HepG2 (cell line): Measurements from ENCODE around the gene CAPN15. TPM values are rescaled to one million over a fixed set of nuclear protein-coding genes. Genes with fewer than 3 reads are reported as not detected.

Experiments
- BATF2 ChIP-seq: sonication (generic); formaldehyde crosslinking; IDR thresholded peaks from 2 replicates; pipeline ENCODE4 v1.8.0; 2022; ENCODE audit warnings: mild to moderate bottlenecking, missing genetic modification reagents, moderate library complexity
- DZIP1 ChIP-seq: sonication (generic); formaldehyde crosslinking; IDR thresholded peaks from 2 replicates; pipeline ENCODE4 v1.5.0; 2020; ENCODE audit warnings: mild to moderate bottlenecking, missing genetic modification reagents
- FOXC1 ChIP-seq: sonication (generic); formaldehyde crosslinking; IDR thresholded peaks from 2 replicates; pipeline ENCODE4 v1.8.0; 2022; ENCODE audit warnings: mild to moderate bottlenecking, missing genetic modification reagents, borderline replicate concordance
- HIVEP1 ChIP-seq: sonication (generic); formaldehyde crosslinking; IDR thresholded peaks from 2 replicates; pipeline ENCODE4 v1.4.0; 2020; ENCODE audit warnings: mild to moderate bottlenecking, missing genetic modification reagents
- PRDM15 ChIP-seq: sonication (generic); formaldehyde crosslinking; IDR thresholded peaks from 2 replicates; pipeline ENCODE4 v1.4.0; 2020; ENCODE audit warnings: missing genetic modification reagents
- TRIM22 ChIP-seq: fragments of 450-650 bp; IDR thresholded peaks from 2 replicates; pipeline ENCODE4 v1.6.1; 2017
- ZNF180 ChIP-seq: sonication (generic); formaldehyde crosslinking; IDR thresholded peaks from 2 replicates; pipeline ENCODE4 v1.4.0; 2020; ENCODE audit warnings: low read depth, missing genetic modification reagents, borderline replicate concordance
- ZNF503 ChIP-seq: sonication (generic); formaldehyde crosslinking; IDR thresholded peaks from 2 replicates; pipeline ENCODE4 v1.4.0; 2020; ENCODE audit warnings: missing genetic modification reagents
- ZNF788 ChIP-seq: sonication (generic); formaldehyde crosslinking; IDR thresholded peaks from 2 replicates; pipeline ENCODE4 v1.5.0; 2020; ENCODE audit warnings: mild to moderate bottlenecking, missing genetic modification reagents, borderline replicate concordance
- polyA plus RNA-seq, 8 experiments: library from polyadenylated mRNA; depleted of rRNA in 3 of 8; stranded (reverse) in 7 of 8; unstranded in 1 of 8; fragments of >200 nt; fragmentation: Illumina TruSeq in 4 of 8; extraction: Trizol in 4 of 8; gene quantifications; 2 replicates each; pipeline versions ENCODE4 v1.2.1 to v1.2.3, GENCODE V29; 2011 to 2016; ENCODE audit warnings: low read depth in 4 of 8, missing spikeins in 1 of 8, mixed read lengths in 1 of 8; ENCODE audit not compliant: insufficient read depth in 1 of 8
- total RNA-seq, 5 experiments: library from RNA; depleted of rRNA; stranded (reverse); fragments of >200 nt; fragmentation: Illumina TruSeq; extraction: Trizol; gene quantifications; 2 replicates each; pipeline ENCODE4 v1.2.3, GENCODE V29; 2016; ENCODE audit warnings: low read depth in 1 of 5
- TF ChIP-seq, protein P1 (sequence below): sonication (generic); formaldehyde crosslinking; IDR thresholded peaks from 2 replicates; pipeline ENCODE4 v1.5.0; 2020; ENCODE audit warnings: mild to moderate bottlenecking, missing genetic modification reagents
- TF ChIP-seq, protein P2 (sequence below): sonication (generic); formaldehyde crosslinking; IDR thresholded peaks from 2 replicates; pipeline ENCODE4 v1.4.0; 2020; ENCODE audit warnings: missing genetic modification reagents, low read depth, mild to moderate bottlenecking, borderline replicate concordance

CAPN15 gene
- total and polyA plus RNA-seq, 2 of the 13 experiments (the other 11 are each of a cell fraction or from before 2014, with no cell fraction given) = 14.9 to 24.5 TPM

DNA sequence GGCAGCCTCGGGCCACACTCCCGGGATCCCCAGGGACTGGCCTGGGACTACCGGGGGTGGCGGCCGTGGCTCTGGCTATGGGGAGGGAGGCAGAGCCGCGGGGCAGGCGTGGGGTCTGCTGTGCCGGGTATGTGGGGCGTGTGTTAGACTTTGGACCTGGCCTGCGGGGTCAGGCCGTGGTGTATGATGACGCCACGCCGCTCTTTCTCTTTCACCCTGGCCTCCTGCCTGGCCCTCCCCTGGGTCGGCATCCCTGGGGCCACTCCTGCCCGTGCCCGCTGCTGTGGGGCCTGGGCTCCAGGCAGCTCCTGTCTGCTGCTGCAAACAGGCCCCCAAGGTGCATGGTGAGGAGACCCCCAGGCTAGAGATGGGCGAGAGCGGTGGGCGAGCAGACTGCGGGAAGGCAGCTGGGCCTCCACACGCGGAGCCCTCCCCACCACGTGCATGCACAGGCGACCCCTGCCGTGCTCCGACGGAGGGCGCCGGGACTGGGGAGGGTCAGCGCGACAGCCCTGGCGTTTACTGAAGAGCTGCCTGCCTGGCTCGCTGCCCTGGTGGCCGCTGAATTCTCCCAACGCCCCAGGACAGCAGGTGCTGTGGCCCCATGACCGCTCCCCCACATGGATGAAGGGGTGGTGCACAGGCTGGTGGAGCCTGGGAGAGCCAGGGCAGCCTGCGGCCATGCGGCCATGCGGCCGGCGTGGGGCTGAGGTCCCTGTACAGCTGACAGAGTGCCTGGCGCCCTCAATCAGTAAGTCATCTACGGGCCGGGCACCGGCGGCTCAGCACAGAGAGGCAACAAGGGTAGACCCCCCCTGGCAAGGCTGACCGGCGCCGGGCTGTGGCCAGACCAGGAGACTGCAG, 16.0 kb downstream of the CAPN15 start (continued):
- TF ChIP-seq TRIM22 (no peak), PRDM15 (CRISPR knock-in tag) (peak; percentile 74), HIVEP1 (CRISPR knock-in tag) (peak; percentile 67), BATF2 (CRISPR knock-in tag) (0 out of 2 replicates have a peak, but pooled peaks have one; percentile 39), ZNF503 (CRISPR knock-in tag) (0 out of 2 replicates have a peak, but pooled peaks have one; percentile 29), ZNF180 (no peak), FOXC1 (CRISPR knock-in tag) (0 out of 2 replicates have a peak, but pooled peaks have one; percentile 42), ZNF788 (CRISPR knock-in tag) (peak; percentile 81; the same call in 1 of the 2 replicates), DZIP1 (0 out of 2 replicates have a peak, but pooled peaks have one; percentile 60)
- TF ChIP-seq, protein P1, sequence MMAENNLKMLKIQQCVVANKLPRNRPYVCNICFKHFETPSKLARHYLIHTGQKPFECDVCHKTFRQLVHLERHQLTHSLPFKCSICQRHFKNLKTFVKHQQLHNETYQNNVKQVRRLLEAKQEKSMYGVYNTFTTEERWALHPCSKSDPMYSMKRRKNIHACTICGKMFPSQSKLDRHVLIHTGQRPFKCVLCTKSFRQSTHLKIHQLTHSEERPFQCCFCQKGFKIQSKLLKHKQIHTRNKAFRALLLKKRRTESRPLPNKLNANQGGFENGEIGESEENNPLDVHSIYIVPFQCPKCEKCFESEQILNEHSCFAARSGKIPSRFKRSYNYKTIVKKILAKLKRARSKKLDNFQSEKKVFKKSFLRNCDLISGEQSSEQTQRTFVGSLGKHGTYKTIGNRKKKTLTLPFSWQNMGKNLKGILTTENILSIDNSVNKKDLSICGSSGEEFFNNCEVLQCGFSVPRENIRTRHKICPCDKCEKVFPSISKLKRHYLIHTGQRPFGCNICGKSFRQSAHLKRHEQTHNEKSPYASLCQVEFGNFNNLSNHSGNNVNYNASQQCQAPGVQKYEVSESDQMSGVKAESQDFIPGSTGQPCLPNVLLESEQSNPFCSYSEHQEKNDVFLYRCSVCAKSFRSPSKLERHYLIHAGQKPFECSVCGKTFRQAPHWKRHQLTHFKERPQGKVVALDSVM = peak; percentile 70; the same call in 1 of the 2 replicates
- TF ChIP-seq, protein P2, sequence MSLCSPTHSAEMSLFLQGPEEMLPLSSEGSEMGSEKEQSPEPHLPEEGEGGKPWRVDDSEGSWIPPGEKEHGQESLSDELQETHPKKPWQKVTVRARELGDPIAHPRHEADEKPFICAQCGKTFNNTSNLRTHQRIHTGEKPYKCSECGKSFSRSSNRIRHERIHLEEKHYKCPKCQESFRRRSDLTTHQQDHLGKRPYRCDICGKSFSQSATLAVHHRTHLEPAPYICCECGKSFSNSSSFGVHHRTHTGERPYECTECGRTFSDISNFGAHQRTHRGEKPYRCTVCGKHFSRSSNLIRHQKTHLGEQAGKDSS = 0 out of 2 replicates have a peak, but pooled peaks have one; percentile 35
